COR-L47 (cell line): ENCODE results near the gene R3HCC1L.
"Not testable (repeated sequence)": the region's sequence is repeated elsewhere in the genome, so short reads cannot be mapped to it uniquely, and the experiment has no call there.

Experiments
- DNase-seq: peaks from one replicate; lab custom pipeline; 2025; lab: John Stamatoyannopoulos, UW

R3HCC1L gene

DNA sequence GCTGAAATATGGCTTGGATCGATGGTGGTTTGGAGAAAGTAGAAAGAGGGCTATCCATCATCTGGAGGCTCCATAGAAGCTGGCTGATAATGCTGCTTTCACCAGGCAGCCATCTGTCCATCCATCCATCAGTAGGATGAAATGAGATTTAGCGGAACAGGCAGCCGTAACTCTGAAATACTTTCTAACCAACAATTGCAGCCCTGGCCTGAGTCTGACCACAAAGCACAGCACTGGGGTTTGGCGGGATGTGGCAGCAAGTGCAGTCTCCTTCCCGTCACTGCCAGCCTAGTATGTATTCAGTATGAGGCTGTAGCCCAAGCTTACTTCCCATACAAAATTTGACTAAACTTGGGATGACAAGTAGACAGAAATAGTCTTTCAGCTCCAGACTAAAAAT, 38.0 kb downstream of the R3HCC1L start:
- no peak for DNase-seq

DNA sequence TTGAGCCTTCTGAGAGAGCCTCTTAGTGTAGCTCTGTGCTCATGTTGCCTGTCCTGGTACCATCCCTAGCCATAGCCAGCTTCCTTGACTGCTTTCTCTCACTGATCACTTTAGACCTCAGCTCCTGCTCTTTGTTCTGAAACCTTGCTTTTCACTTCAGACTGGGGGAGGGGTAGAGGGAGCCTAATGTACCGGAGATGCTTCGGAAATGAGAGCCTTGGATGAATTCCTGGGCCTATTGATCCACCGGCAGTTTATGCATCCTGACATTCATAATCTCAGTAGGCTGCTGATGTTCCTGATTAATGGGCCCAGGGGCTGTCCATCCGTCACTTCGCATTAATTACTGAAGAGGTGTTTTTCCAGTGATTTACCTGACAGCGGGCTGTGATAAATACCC, 38.8 kb downstream of the R3HCC1L start:
- DNase-seq = no peak

DNA sequence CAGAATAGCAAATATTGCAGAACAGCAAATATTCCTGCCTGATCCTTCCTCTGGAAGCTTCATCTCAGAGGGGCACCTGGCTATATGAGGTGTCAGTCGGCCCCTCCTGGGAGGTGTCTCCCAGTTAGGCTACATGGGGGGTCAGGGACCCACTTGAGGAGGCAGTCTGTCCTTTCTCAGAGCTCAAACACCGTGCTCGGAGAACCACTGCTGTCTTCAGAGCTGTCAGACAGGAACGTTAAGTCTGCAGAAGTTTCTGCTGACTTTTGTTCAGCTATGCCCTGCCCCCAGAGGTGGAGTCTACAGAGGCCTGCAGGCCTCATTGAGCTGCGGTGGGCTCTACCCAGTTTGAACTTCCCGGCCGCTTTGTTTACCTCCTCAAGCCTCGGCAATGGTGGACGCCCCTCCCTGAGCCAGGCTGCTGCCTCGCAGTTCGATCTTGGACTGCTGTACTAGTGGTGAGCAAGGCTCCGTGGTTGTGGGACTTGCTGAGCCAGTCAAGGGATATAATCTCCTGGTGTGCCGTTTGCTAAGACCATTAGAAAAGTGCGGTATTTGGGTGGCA, 48.0 kb downstream of the R3HCC1L start:
- DNase-seq = not testable (repeated sequence)

DNA sequence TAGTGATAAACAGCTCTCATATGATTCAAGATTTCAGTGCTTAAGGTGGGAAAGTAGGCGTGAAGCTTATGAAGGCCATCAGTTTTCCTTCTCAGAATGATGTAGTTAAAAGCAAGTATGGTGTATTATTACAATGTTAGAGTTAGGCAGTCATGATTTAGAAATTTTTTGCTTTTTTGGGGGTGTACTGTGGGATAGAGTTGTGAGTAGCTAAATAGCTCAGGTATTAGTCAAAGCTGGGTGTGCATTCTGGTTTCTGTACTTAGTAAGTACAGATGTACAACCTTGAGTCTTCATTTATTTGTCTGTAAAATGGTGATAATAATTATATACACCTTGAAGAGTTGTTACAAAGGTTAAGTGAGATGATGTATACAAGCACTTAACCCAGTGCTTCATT, 52.2 kb downstream of the R3HCC1L start:
- DNase-seq = no peak

DNA sequence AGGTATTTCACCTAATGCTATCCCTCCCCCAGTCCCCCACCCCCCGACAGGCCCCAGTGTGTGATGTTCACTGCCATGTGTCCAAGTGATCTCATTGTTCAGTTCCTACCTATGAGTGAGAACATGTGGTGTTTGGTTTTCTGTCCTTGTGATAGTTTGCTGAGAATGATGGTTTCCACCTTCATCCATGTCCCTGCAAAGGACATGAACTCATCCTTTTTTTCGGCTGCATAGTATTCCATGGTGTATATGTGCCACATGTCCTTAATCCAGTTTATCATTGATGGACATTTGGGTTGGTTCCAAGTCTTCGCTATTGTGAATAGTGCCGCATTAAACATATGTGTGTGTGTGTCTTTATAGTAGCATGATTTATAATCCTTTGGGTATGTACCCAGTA, 56.3 kb downstream of the R3HCC1L start:
- not testable (repeated sequence) for DNase-seq

DNA sequence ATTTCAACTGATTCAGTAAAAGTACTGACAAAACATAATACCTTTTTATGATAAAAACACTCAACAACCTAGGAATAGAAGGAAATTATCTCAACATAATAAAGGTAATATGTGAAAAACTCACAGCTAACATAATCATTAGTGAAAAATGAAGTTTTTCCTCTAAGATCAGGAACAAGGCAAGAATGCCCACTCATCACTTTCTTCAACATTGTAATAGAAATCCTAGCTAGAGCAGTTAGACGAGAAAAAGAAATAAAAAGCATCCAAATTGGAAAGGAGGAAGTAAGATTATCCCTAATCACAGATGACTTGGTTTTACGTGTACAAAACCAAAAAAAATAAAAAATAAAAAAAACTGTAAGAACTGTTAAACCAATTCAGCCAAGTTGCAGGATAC, 58.6 kb downstream of the R3HCC1L start:
- DNase-seq = no peak

DNA sequence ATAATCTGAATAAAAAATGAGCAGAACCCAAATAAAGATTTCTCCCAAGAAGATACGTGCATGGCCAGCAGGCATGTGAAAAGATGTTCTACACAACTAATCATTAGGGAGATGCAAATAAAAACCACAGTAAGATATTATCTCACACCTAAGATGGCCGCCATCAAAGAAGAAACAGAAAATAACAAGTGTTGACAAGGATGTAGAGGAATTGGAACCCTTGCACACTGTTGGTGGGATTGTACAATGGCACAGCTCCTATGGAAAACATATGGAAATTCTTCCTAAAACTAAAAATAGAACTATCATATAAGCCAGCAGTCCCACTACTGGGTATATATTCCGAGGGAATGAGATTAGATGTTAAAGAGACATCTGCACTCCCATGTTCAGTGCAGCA, 60.2 kb downstream of the R3HCC1L start:
- no peak for DNase-seq

DNA sequence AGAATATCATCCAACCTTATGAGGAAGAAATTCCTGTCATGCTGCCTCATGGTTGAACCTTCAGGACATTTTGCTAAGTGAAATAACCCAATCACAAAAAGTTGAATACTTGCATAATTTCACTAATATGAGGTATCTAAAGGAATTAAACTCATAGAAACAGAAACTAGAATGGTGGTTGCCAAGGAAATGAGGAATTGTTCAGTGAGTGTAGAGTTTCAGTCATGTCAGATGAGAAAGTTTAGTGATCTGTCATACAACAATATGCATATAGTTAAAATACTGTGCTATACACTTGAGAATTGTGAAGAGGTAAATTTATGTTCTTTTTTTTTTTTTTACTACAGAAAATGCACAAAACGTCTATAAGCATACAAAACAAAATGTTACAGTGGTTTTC, 60.7 kb downstream of the R3HCC1L start:
- DNase-seq = no peak

DNA sequence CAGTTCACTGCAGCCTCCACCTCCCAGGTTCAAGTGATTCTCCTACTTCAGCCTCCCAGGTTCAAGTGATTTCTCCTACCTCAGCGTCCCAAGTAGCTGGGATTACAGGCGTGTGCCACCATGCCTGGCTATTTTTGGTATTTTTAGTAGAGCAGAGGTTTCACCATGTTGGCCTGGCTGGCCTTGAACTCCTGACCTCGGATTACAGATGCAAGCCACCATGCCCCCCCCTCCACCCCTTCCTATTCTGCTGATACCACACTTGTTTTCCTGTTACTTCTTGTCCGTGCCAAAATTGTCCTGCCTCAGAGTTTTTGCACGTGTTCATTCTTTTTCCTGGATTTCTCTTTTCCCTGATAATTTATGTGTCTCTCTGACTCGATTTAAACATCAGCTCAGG, 62.5 kb downstream of the R3HCC1L start:
- no peak for DNase-seq

DNA sequence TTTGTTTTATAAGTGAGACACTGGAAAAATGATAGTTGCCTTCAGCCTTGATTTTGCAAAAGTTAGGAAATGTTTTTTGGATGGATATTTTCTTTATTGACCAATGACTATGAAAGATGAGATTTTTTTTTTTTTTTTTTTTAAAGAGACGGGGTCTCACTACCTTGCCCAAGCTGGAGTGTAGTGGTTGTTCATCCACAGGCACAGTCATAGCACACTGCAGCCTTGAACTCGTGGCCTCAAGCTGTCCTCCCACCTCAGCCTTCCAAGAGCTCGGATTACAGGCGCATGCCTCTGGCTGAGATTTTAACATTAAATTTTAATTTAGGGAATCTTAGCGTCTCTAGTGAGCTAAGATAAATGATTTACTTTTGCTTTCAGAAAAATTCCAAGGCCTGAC, 67.3 kb downstream of the R3HCC1L start:
- DNase-seq = no peak

DNA sequence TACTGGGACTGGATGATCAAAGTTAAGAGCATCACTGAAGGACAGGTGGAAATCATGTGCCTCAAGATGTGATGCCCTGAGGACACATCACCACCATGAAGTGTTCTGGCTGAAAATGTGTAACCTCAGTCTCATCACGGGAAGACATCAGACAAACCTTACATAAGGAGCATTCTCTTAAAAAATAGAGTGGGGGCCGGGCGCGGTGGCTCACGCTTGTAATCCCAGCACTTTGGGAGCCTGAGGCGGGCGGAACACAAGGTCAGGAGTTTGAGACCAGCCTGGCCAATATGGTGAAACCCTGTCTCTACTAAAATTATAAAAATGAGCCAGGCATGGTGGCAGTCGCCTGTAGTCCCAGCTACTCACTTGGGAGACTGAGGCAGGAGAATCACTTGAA, 67.9 kb downstream of the R3HCC1L start:
- DNase-seq = no peak

DNA sequence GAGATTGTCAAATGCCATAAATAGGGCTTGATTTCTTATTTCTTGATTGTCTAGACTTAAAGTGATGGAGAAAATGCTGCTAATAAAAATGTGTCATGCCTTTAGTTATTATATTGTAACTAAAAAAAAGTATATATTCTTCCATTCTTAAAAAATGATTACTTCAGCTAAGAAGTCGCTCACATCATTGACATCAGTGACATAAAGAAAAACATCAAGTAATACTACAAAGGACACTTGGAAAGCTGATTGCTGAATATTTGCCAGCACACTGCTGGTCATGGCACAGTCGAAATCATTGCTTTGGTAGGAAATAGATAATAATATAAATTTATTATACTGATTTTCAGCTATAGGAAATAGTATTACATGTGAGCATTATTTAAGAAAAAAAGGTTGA, 70.9 kb downstream of the R3HCC1L start:
- no peak for DNase-seq

DNA sequence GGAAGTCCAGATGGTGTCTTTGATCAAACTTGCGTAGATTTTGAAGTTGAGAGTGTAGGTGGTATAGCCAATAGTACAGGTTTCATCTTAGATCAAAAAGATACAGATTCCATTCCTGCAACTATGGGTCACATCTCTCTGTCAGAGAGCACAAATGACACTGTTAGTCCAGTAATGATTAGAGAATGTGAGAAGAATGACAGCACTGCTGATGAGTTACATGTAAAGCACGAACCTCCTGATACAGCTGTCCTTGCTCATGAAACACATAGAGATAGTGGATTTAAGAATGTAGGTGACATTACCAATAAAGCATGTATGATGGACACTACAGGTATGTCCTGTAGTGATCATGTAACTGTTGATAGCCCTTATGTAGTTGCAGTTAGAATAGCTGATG, 74.5 kb downstream of the R3HCC1L start:
- DNase-seq = no peak

DNA sequence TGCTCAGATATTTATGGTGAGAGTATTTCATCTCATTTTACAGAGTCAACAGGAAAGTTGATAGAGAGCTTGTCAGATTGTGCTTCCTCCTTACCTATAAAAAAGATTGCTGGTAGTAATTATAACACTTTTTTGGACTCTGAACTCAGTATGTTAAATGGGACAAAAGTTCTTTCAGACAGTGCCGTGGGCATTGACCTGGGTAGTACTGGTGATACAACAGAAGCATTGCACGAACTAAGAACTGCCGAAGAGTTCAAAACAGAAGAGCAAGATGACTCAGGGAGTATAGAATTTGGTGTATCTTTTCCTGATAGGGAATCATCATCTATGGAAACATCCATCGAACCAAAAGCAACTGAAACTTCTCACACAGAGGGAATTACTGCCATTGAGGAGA, 75.0 kb downstream of the R3HCC1L start:
- DNase-seq = no peak

DNA sequence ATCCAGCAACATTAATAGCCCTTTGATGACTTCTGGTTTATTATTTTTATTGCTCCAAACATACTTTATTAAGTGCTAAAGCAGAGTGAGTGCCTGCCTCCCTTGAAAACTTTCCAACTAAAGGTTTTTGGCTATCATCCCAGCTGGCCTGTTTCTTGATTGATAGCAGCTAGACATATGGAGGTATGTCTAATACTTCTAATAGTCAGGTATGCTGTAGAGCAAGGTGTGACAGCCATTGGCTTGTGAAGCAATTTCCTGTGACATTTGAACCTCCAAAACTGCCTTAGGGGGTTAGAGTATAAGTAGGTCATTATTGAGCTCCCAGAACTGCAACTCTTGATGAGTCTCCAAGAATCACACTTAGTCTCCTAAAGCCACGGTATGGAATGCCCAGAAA, 77.7 kb downstream of the R3HCC1L start:
- DNase-seq = no peak

DNA sequence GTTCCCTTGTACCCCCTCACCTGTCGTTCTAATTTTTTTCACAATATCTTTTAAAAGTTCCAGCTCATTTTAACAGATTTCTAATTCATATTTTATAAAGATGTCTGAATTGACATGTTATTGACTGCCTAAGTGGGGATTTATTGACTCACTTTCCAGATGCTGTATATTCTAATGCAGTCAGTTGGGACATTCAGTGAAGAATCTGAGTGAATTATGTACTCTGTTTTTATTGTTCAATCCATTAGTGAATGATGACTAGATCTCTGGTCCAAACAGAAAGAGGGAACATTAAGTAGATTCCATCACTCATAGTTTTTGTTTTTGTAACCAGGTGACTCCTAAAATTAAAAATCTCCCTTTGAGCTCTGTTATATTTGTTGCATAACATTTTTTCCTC, 79.3 kb downstream of the R3HCC1L start:
- DNase-seq = no peak

DNA sequence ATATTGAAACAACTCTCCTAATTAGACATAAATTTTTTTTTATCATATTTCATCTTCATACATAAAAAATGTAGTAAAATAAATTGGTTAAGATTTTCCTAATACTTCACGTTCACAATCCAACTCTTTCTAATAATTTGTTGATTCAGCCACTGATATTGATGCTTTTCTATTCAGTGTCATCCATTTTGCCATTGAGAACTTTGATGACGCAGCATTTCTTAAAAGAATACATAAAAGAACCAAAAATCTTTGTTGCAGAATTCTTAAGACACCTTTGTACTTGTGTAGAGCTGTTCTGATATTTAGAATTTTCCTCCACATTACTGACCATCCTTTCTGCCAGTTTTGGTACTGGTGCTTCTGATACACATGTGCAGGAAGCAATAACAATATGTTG, 80.9 kb downstream of the R3HCC1L start:
- no peak for DNase-seq

DNA sequence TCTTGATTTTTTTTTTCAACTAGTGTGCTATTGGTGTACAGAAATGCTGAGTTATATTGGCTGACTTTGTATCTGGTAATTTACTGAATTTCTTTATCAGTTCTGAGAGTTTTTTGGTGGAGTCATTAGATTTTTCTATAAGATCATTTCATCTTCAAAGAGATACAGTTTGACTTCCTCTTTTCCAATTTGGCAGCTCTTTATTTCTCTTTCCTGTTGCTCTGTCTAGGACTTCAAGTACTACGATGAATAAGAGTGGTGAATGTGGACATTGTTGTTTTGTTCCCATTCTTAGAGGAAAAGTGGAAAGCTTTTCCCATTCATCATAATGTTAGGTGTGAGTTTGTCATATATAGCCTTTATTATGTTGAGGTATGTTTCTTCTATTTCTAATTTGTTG, 83.3 kb downstream of the R3HCC1L start:
- no peak for DNase-seq

DNA sequence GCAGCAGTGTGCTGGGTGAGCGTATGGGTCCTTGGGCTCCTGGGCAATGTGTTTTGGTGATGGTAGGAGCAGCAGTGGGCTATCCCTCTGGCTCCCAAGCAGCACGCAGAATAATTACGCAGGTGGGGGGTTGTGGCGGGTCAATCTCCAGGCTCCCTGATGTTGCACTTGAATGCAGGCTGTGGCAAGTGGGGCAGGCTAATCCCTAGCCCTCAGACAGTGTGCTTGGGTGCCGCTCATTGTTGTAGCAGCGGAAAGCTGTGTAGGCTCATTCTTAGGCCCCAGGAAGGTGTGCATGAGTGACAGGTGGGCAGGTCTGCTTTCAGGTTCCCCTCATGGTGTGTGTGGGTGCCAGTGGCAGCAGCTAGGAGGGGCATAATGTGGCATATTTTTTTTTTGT, 89.4 kb downstream of the R3HCC1L start:
- no peak for DNase-seq

DNA sequence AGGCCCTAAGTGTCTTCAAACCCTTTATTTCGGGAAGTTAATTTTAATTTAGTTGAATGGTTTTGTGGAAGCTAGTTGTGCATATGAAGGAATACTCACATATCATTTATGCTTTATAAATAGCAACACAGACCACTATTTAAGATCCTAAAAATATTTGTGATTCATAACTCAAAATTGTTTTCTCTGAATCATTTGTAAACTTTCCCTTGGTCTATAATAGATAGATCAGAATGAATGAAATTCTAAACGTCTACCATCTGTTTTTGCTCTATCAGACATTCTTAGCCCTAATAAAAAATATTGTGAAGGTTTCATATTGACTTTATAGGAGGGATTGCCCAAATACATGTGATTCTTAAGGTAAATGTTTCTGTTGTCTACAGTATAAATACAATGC, 90.1 kb downstream of the R3HCC1L start:
- no peak for DNase-seq

DNA sequence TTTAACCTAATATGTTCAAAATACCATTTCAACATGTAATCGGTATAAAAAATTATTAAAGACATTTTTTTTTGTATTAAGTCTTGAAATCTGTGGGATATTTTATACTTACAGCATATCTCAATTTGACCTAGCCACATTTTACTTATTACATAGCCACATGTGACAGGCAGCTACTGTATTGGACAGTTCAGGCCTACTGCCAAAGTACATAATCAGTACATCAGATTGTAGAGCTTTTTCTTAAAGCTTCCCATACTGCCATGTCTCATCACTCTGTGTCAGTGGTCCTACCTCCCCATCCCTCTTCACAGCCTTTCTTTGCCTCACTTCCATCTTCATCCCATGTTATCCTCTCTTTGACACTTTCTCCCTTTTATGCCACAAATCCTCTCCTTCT, 90.5 kb downstream of the R3HCC1L start:
- DNase-seq = no peak

DNA sequence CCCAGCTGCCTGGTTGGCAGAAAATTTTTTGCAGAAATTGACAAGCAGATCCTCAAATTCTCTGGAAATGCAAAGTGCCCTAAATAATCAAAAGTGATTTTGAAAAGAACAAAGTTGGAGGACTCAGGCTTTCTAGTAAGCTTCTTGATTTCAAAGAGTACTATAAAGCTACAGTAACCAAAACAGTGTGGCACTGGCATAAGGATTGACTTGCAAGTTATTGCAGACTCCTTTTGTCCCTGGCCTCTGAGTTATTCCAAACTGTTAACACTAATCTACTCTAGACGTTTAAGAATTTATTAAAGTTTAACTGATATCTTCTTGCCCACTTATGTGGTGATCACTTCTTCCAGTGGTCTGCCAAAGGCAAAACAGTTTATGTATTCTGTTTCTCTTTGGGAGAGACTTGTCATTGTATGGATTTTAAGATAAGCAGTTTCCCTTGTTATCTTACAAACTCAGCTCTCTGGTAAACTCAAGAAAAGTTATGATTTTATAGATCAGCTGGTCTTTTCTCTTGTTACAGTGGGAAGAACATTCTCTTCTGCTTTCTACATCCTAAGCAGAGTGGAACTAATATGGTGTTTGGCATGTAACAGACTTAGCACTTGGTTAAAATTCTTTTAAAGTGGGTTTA, 92.2 kb downstream of the R3HCC1L start:
- no peak for DNase-seq

DNA sequence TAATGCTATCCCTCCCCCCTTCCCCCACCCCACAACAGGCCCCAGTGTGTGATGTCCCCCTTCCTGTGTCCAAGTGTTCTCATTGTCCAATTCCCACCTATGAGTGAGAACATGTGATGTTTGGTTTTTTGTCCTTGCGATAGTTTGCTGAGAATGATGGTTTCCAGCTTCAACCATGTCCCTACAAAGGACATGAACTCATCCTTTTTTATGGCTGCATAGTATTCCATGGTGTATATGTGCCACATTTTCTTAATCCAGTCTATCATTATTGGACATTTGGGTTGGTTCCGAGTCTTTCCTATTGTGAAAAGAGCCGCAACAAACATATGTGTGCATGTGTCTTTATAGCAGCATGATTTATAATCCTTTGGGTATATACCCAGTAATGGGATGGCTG, 93.3 kb downstream of the R3HCC1L start:
- DNase-seq = not testable (repeated sequence)

DNA sequence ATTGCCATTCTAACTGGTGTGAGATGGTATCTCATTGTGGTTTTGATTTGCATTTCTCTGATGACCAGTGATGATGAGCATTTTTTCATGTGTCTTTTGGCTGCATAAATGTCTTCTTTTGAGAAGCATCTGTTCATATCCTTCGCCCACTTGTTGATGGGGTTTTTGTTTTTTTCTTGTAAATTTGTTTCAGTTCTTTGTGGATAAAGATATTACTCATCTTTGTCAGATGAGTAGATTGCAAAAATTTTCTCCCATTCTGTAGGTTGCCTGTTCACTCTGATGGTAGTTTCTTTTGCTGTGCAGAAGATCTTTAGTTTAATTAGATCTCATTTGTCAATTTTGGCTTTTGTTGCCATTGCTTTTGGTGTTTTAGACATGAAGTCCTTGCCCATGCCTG, 93.8 kb downstream of the R3HCC1L start:
- DNase-seq = not testable (repeated sequence)
